Activated CD4-positive, CD25-positive, alpha-beta regulatory T cell treated with anti-CD3 and anti-CD28 coated beads, Interleukin-2, amount 50 U/mL, for 16 hours (primary cell): ENCODE results near the gene HNRNPR.
"Not testable (repeated sequence)": the region's sequence is repeated elsewhere in the genome, so short reads cannot be mapped to it uniquely, and the experiment has no call there.

Source experiments
- DNase-seq: peaks from one replicate; pipeline ENCODE4 v3.0.0-alpha.2; 2020; ENCODE audit warnings: low read depth, low spot score

HNRNPR gene

DNA sequence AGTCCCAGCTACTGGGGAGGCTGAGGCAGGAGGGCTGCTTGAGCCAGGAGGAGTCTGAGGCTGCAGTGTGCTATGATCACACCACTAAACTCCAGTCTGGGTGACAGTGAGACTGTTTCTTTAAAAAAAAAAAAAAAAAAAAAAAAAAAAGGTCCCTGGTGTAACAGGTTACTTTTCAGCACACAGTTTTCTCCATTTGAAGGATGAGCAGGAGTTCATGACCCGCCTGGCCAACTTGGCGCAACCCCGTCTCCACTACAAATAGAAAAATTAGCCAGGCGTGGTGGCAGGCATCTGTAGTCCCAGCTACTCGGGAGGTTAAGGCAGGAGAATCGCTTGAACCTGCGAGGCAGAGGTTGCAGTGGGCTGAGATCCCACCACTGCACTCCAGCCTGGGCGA is 12.4 kb downstream of the HNRNPR start:
- DNase-seq: no peak

- no peak for DNase-seq
Measured at GRCh38 chr1:23330846-23331245, 13.2 kb downstream of the HNRNPR start.

- DNase-seq: no peak
Measured at GRCh38 chr1:23325393-23325792, 18.7 kb downstream of the HNRNPR start.

DNA sequence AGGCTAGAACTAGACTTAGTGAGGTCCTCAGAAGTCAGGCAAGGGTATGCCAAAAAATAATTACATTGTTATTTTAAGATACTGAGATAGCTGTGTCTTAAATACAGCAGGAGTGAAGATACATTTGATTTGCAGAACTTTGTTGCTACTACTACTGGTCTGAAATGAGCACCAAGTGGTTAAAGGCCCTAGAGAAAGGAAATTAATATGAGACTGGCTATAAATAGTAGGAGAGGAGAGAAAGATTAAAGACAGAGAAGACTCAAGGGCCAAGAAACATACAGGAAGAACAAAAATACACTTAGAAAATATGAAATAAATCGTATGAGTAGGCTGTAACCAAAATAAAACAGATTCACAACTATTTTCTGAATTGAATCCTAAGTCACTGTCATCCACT is 21.3 kb downstream of the HNRNPR start:
- no peak for DNase-seq

GRCh38 chr1:23310280-23310679 is 33.8 kb downstream of the HNRNPR start:
- DNase-seq: not testable (repeated sequence)

DNA sequence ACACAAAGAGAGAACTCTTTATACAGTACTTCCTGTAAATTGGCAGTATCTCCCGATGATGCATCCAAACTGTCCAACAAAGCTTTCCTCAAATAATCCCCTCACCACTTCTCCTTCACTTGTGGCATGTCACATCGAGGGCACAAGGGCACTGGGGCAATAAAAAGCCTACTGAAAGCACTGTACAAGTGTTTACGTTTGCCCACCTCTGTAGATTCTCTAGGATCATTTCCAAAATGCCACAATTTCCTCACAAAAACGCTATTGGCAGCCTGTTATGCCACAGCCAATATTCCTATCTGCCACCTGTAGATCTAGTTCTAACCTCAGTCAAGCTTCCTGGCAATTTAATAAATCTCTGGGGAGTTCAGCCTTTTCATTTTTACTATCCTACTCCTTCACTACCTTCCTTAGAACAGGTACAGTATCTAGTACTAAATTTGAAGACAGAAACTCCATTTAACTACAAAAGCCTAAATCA is 39.9 kb downstream of the HNRNPR start:
- DNase-seq: no peak

- DNase-seq: no peak
Measured at GRCh38 chr1:23303524-23303923, 40.6 kb downstream of the HNRNPR start.

GRCh38 chr1:23296931-23297330 is 47.2 kb downstream of the HNRNPR start:
- DNase-seq: no peak

DNA sequence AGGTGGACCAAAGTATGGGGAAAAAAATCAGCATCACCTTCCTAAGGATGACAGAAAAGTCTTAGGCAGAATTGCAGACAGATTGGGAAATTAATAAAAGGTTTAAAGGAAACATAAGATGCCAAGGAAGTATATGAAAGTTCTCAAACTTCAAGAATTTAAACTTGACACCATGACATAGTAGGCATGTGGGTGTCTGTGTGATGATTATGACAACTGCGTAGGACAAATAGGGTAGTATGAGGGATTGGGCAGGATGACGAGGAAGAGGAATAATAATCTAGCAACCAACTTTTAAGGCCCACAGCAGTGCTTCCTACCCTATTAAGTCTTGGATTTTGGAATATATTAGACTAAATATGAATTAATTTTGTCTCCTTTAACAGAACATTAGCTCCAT is 52.4 kb downstream of the HNRNPR start:
- DNase-seq: no peak

- no peak for DNase-seq
Measured at GRCh38 chr1:23290836-23291565, 53.1 kb downstream of the HNRNPR start.

DNA sequence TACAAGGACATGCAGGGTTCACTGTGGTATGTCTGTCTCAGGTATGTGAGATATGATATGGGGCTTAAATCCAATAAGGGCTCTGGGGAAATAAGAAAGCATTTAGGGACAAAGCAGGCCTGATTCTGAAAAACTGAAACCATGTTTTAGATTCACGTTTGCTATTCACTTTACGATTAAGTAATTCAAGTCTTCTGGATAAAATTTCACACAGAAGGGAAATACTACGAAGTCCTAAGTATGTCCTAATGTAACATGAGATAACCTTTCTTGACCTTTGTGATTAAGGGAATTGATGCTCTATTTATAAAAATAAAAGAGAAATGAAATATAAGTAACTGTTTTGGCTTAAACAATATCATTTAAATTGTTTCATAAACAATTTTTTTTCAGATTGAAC is 55.4 kb downstream of the HNRNPR start:
- no peak for DNase-seq

DNA sequence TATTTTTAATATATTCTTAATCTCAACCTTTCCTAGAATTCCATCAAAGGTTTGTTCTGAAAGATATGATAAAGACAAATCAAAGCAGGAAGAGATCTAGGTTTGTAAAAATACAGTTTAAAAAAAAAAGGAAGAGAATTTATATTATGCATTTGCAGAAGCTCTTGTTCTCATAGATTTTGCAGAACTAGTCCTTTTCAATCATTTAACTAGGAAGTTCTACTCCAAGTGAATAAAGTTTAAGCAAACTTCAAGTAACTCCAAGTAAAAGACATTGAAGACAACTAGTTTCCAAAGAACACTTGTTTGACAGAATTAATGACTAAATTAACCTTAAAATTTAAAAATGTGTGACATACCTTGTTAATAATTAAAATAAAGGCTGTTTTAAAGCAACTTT is 55.9 kb downstream of the HNRNPR start:
- DNase-seq: no peak

DNA sequence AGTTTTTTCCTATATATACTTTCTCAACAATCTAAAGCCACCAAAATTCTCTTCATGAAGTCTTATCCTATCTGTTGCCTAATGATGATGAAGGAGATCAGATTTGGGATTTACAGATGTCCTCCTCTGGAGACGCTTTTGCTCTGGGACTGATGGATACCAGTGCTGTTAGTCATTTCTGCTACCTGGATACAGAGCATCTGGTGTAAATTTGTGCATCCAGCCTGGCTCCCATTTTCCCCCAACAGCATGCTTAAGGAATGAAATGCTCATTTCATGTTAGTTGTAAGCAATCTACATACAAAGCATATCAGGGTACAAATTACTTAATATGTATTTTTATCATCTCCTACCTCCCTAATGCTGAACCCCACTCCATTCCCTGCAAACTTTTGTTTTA is 57.7 kb downstream of the HNRNPR start:
- no peak for DNase-seq

DNA sequence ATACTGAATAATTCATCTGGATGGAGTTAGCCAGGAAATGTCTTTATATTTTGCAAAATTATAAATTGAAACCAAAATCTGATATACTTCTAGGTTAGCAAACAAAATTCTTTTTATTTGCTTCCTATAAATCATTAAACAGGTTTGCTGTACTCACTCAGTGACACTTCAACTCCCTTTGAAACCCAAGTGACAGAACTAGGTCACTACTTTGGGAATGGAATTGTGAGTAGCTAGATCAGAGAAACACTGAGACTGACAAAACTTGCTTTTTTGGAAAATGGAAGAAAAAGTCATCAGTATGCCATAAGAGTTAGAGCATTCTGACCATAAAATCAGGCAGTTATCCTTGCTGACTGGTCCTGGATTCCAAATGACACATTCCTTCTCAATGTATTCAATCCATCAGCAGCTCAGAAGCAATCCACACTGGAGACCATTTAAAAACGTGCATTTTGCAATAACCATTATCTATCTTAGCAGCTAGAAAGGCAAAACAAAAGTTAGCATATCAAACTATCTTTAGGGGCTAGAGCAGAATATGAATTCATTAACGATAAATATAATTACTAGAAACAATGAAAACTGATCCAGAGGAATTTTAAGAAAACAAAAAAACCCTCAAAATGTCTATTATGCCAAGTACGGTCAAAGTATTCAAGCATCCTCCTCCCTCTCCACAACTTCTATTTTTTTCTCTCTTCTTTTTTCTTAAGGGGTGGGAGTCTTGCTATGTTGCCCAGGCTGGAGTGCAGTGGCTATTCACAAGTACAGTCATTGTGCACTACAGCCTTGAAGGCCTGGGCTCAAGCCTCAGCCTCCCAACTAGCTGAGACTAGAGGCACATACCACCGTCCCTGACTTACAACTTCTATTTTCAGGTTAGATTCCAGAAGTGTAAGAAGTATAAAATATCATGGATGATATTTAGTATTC is 60.1 kb downstream of the HNRNPR start:
- DNase-seq: no peak

DNA sequence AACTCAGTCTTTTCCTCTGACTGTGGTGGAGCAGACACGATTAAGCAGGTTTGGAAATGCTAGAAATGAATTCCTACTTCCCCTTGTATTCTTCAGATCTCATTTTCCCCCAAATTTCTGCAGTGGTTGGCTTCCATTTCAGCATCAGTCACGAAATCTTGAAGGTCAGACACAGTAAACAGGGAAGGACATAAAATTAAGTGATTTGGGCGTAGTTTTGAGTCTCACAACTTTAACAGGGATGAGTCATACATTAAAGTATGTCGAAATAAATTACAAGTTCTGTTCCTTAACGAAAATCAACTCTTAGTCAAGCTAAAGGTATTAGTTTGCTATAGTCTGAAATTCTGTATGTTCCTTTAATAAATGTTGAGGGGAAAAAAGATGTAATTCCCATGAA is 61.1 kb downstream of the HNRNPR start:
- no peak for DNase-seq

DNA sequence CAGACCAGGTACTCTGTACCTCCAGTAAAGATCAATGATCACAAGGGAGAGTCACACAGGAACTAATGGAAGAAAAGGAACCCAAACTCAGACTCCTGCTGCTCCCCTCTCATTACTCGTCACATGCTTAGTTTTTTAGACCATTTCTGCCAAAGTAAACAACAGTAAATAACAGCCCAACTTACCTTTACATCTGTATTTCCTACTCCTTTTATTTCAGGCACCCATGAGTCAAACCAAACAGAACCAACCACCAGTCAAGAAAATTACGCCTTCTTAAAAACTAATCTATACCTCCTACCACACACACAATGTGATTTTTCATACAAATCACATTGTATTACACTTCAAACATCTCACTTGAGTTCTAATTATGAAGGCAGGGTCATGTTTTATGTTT is 65.4 kb downstream of the HNRNPR start:
- no peak for DNase-seq

DNA sequence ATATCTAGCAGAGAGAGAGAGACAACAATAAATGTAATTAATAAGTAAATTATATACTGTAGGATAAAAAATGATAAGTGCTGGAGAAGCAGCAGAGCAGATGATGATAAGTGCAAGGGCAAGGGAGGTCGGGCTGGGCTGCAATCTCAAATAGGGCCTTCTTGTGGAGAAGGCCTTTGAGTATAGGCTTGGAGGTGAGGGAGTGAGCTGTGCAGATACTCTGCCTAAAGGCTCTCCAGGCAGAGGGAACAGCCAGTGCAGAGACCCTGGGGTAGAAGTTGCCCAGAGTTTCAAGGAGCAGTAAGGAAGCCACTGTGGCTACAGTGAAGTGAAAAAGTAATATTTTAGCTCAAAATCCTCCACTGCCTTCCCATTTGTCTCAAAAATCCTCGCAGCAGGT is 67.6 kb downstream of the HNRNPR start:
- no peak for DNase-seq

DNA sequence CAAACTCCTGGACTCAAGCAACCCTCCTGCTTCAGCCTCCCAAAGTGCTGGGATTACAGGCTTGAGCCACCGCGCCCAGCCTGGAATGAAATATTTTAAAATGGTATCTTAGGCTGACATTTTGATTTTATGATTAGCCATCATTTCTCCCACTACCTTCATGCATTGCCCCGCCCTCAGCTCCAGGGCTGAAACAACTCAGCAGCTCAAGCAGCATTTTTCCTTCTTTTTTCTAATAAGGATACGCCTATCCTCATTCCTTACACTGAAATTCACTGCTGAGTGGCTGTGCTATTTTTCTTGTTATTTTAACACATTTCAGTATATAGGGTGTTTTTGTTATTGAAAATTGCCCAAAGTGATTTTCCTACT is 70.0 kb downstream of the HNRNPR start:
- no peak for DNase-seq

DNA sequence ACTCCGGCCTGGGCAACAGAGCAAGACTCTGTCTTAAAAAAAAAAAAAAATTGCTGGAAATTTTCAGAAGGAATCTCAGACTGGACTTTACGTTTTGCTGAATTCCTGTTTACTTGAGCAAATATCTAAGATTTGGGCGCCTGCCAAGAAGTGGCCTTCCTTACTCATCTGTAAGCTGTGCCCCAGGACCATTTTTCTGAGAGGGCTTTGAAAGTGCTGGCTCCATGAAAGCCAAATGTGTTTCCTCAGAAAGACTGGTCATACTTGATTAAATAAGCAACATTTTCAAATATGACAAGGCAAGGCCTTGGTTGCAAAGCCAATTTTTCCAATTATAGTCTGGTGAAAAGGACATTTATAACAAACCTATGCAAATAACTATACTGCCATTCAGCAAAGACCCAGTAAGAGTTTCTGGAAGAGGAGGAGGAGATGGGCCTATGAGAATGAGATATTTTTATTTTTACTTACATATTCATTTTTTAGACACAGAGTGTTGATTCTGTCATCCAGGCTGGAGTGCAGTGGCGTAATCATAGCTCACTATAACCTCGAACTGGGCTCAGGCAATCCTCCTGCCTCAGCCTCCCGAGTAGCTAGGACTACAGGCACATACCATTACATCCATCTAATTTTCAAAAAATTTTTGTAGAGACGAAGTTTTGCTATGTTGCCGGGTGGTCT is 70.5 kb downstream of the HNRNPR start:
- DNase-seq: no peak

GRCh38 chr1:23263380-23263887 is 80.7 kb downstream of the HNRNPR start:
- no peak for DNase-seq

DNA sequence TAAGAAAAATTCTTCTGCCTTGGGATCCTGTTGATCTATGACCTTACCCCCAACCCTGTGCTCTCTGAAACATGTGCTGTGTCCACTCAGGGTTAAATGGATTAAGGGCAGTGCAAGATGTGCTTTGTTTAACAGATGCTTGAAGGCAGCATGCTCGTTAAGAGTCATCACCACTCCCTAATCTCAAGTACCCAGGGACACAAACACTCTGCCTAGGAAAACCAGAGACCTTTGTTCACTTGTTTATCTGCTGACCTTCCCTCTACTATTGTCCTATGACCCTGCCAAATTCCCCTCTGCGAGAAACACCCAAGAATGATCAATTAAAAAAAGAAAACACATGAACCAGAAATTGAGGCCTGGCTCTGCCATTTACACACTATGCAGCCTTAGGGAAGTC is 86.0 kb downstream of the HNRNPR start:
- DNase-seq: not testable (repeated sequence)

DNA sequence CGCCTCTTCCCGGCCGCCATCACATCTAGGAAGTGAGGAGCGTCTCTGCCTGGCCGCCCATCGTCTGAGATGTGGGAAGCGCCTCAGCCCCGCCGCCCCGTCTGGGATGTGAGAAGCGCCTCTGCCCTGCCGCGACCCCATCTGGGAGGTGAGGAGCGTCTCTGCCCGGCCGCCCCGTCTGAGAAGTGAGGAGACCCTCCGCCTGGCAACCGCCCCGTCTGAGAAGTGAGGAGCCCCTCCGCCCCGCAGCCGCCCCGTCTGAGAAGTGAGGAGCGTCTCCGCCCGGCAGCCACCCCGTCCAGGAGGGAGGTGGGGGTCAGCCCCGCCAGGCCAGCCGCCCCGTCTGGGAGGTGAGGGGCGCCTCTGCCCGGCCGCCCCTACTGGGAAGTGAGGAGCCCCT is 86.7 kb downstream of the HNRNPR start:
- not testable (repeated sequence) for DNase-seq
